HepG2 (cell line): ENCODE data around the gene COX4I2. TPM values are rescaled to one million over a fixed set of nuclear protein-coding genes. Genes with fewer than 3 reads are reported as not detected.

Source experiments
- ATAD3A ChIP-seq: sonication (generic); formaldehyde crosslinking; IDR thresholded peaks from 2 replicates; pipeline ENCODE4 v1.4.0; 2020; ENCODE audit warnings: missing genetic modification reagents
- E2F2 ChIP-seq: sonication (generic); formaldehyde crosslinking; IDR thresholded peaks from 2 replicates; pipeline ENCODE4 v1.4.0; 2020; ENCODE audit warnings: missing genetic modification reagents, borderline replicate concordance
- FOXA1 ChIP-seq, 2 experiments: fragments of 450-650 bp in 1 of 2; sonication (generic) in 1 of 2; formaldehyde crosslinking in 1 of 2; IDR thresholded peaks; 2 replicates each; pipeline versions ENCODE4 v1.4.0 to v1.6.1; 2016 to 2020; ENCODE audit warnings: missing genetic modification reagents in 1 of 2
- HNRNPLL ChIP-seq: fragments of 200-400 bp; formaldehyde crosslinking; IDR thresholded peaks from 2 replicates; pipeline ENCODE4 v1.6.1; 2017; ENCODE audit warnings: mild to moderate bottlenecking, low read depth, low read length; ENCODE audit not compliant: poor library complexity, severe bottlenecking
- MLX ChIP-seq: IDR thresholded peaks from 2 replicates; pipeline ENCODE4 v1.6.1; 2016
- NFE2L2 ChIP-seq: fragments of 150-350 bp; IDR thresholded peaks from 2 replicates; pipeline ENCODE4 v1.6.1; 2014; ENCODE audit warnings: low read length
- NR1H2 ChIP-seq: sonication (generic); formaldehyde crosslinking; IDR thresholded peaks from 2 replicates; pipeline ENCODE4 v1.8.1; 2022; ENCODE audit warnings: low read depth, missing genetic modification reagents, borderline replicate concordance
- PHF8 ChIP-seq: sonication (generic); formaldehyde crosslinking; IDR thresholded peaks from 2 replicates; pipeline ENCODE4 v1.5.0; 2020; ENCODE audit warnings: missing genetic modification reagents
- RBM22 ChIP-seq: fragments of 200-400 bp; formaldehyde crosslinking; optimal IDR thresholded peaks from 2 replicates; pipeline ENCODE3; 2017; ENCODE audit warnings: mild to moderate bottlenecking, low read length, moderate library complexity
- RFXAP ChIP-seq: sonication (generic); formaldehyde crosslinking; IDR thresholded peaks from 2 replicates; pipeline ENCODE4 v1.4.0; 2020; ENCODE audit warnings: missing genetic modification reagents, borderline replicate concordance
- RXRB ChIP-seq: IDR thresholded peaks from 2 replicates; pipeline ENCODE4 v1.6.1; 2016; ENCODE audit warnings: borderline replicate concordance, missing genetic modification reagents, missing compliant biosample characterization
- SP140L ChIP-seq: sonication (generic); formaldehyde crosslinking; IDR thresholded peaks from 2 replicates; pipeline ENCODE4 v1.4.0; 2020; ENCODE audit warnings: missing genetic modification reagents, borderline replicate concordance
- SRSF4 ChIP-seq: fragments of 200-400 bp; formaldehyde crosslinking; IDR thresholded peaks from one replicate; pipeline ENCODE4 v1.6.1; 2018; ENCODE audit warnings: mild to moderate bottlenecking, low read depth, low read length, moderate library complexity; ENCODE audit not compliant: poor library complexity, severe bottlenecking
- ZBTB46 ChIP-seq: sonication (generic); formaldehyde crosslinking; IDR thresholded peaks from 2 replicates; pipeline ENCODE4 v1.4.0; 2020; ENCODE audit warnings: mild to moderate bottlenecking, missing genetic modification reagents, borderline replicate concordance
- ZFP62 ChIP-seq: sonication (generic); formaldehyde crosslinking; IDR thresholded peaks from 2 replicates; pipeline ENCODE4 v1.4.0; 2020; ENCODE audit warnings: missing genetic modification reagents
- ZNF205 ChIP-seq: IDR thresholded peaks from 2 replicates; pipeline ENCODE4 v1.6.1; 2018; ENCODE audit warnings: missing biosample characterization, missing genetic modification reagents
- ZNF234 ChIP-seq: sonication (generic); formaldehyde crosslinking; conservative IDR thresholded peaks from 2 replicates; pipeline ENCODE4 v1.5.1; 2020; ENCODE audit warnings: mild to moderate bottlenecking, missing genetic modification reagents
- ZNF337 ChIP-seq: sonication (generic); formaldehyde crosslinking; IDR thresholded peaks from 2 replicates; pipeline ENCODE4 v1.5.1; 2020; ENCODE audit warnings: missing genetic modification reagents, low read depth, mild to moderate bottlenecking, borderline replicate concordance
- ZNF34 ChIP-seq: sonication (generic); formaldehyde crosslinking; IDR thresholded peaks from 2 replicates; pipeline ENCODE4 v1.4.0; 2020; ENCODE audit warnings: mild to moderate bottlenecking, missing genetic modification reagents, borderline replicate concordance
- ZNF446 ChIP-seq: sonication (generic); formaldehyde crosslinking; IDR thresholded peaks from 2 replicates; pipeline ENCODE4 v1.5.0; 2020; ENCODE audit warnings: mild to moderate bottlenecking, missing genetic modification reagents
- ZNF543 ChIP-seq: sonication (generic); formaldehyde crosslinking; IDR thresholded peaks from 2 replicates; pipeline ENCODE4 v1.4.0; 2020; ENCODE audit warnings: mild to moderate bottlenecking, missing genetic modification reagents
- ZNF629 ChIP-seq: sonication (generic); formaldehyde crosslinking; conservative IDR thresholded peaks from 2 replicates; pipeline ENCODE4 v1.5.0; 2020; ENCODE audit warnings: missing genetic modification reagents
- ZNF660 ChIP-seq: sonication (generic); formaldehyde crosslinking; IDR thresholded peaks from 2 replicates; pipeline ENCODE4 v1.5.1; 2020; ENCODE audit warnings: mild to moderate bottlenecking, low read depth, missing genetic modification reagents, borderline replicate concordance
- ZNF709 ChIP-seq: sonication (generic); formaldehyde crosslinking; IDR thresholded peaks from 2 replicates; pipeline ENCODE4 v1.5.0; 2020; ENCODE audit warnings: mild to moderate bottlenecking, missing genetic modification reagents
- ZNF839 ChIP-seq: sonication (generic); formaldehyde crosslinking; IDR thresholded peaks from 2 replicates; pipeline ENCODE4 v1.4.0; 2020; ENCODE audit warnings: missing genetic modification reagents, mild to moderate bottlenecking, borderline replicate concordance
- ZSCAN21 ChIP-seq: sonication (generic); formaldehyde crosslinking; IDR thresholded peaks from 2 replicates; pipeline ENCODE4 v1.8.0; 2022; ENCODE audit warnings: mild to moderate bottlenecking, missing genetic modification reagents, moderate library complexity, borderline replicate concordance
- polyA plus RNA-seq, 8 experiments: library from polyadenylated mRNA; depleted of rRNA in 3 of 8; stranded (reverse) in 7 of 8; unstranded in 1 of 8; fragments of >200 nt; fragmentation: Illumina TruSeq in 4 of 8; extraction: Trizol in 4 of 8; gene quantifications; 2 replicates each; pipeline versions ENCODE4 v1.2.1 to v1.2.3, GENCODE V29; 2011 to 2016; ENCODE audit warnings: low read depth in 4 of 8, missing spikeins in 1 of 8, mixed read lengths in 1 of 8; ENCODE audit not compliant: insufficient read depth in 1 of 8
- total RNA-seq, 5 experiments: library from RNA; depleted of rRNA; stranded (reverse); fragments of >200 nt; fragmentation: Illumina TruSeq; extraction: Trizol; gene quantifications; 2 replicates each; pipeline ENCODE4 v1.2.3, GENCODE V29; 2016; ENCODE audit warnings: low read depth in 1 of 5

Gene COX4I2
- total and polyA plus RNA-seq, 2 of the 13 experiments (the other 11 are each of a cell fraction or from before 2014, with no cell fraction given): 1.1 TPM; not detected in 1

- TF ChIP-seq ZNF543 (CRISPR knock-in tag): 0 out of 2 replicates have a peak, but pooled peaks have one; percentile 51
- TF ChIP-seq ZBTB46 (CRISPR knock-in tag): no peak
- no peak for TF ChIP-seq ZNF709 (CRISPR knock-in tag)
- no peak for TF ChIP-seq ZNF205 (CRISPR knock-in tag)
- no peak for TF ChIP-seq SRSF4
- TF ChIP-seq RBM22: peak; percentile 44
- TF ChIP-seq PHF8 (CRISPR knock-in tag): peak; percentile 38
- 0 out of 2 replicates have a peak, but pooled peaks have one; percentile 61 for TF ChIP-seq ZNF34 (CRISPR knock-in tag)
- TF ChIP-seq HNRNPLL: no peak
- no peak for TF ChIP-seq ZNF337 (CRISPR knock-in tag)
- TF ChIP-seq ZFP62 (CRISPR knock-in tag): no peak
- no peak for TF ChIP-seq SP140L (CRISPR knock-in tag)
- no peak for TF ChIP-seq ATAD3A (CRISPR knock-in tag)
- no peak for TF ChIP-seq MLX (CRISPR knock-in tag)
- no peak for TF ChIP-seq NR1H2 (CRISPR knock-in tag)
- no peak for TF ChIP-seq ZNF446
- no peak for TF ChIP-seq ZNF629 (CRISPR knock-in tag)
- no peak for TF ChIP-seq ZNF234 (CRISPR knock-in tag)
- TF ChIP-seq ZNF660 (CRISPR knock-in tag): no peak
- TF ChIP-seq ZSCAN21 (CRISPR knock-in tag): peak; percentile 30; the same call in 1 of the 2 replicates
- 0 out of 2 replicates have a peak, but pooled peaks have one; percentile 31 for TF ChIP-seq RXRB (CRISPR knock-in tag)
- TF ChIP-seq FOXA1 (IDR thresholded peaks at IDR 0.05): no peak
- TF ChIP-seq FOXA1 (CRISPR knock-in tag; IDR thresholded peaks at IDR 0.05): no peak
- TF ChIP-seq NFE2L2: no peak
- 0 out of 2 replicates have a peak, but pooled peaks have one; percentile 44 for TF ChIP-seq ZNF839 (CRISPR knock-in tag)
- TF ChIP-seq E2F2: no peak
- TF ChIP-seq RFXAP (CRISPR knock-in tag): no peak; the same call in 1 of the 2 replicates
These were observed 28.7 kb downstream of the COX4I2 start (continued) for GRCh38 chr20:31666258-31667042.
